HPDE6-E6E7 (cell line): ENCODE results near the gene ZNF354C.

Experiments
- DNase-seq: peaks from one replicate; pipeline ENCODE4 v3.0.0; 2011; ENCODE audit warnings: missing footprints; ENCODE audit errors: extremely low spot score

The ZNF354C gene

DNA sequence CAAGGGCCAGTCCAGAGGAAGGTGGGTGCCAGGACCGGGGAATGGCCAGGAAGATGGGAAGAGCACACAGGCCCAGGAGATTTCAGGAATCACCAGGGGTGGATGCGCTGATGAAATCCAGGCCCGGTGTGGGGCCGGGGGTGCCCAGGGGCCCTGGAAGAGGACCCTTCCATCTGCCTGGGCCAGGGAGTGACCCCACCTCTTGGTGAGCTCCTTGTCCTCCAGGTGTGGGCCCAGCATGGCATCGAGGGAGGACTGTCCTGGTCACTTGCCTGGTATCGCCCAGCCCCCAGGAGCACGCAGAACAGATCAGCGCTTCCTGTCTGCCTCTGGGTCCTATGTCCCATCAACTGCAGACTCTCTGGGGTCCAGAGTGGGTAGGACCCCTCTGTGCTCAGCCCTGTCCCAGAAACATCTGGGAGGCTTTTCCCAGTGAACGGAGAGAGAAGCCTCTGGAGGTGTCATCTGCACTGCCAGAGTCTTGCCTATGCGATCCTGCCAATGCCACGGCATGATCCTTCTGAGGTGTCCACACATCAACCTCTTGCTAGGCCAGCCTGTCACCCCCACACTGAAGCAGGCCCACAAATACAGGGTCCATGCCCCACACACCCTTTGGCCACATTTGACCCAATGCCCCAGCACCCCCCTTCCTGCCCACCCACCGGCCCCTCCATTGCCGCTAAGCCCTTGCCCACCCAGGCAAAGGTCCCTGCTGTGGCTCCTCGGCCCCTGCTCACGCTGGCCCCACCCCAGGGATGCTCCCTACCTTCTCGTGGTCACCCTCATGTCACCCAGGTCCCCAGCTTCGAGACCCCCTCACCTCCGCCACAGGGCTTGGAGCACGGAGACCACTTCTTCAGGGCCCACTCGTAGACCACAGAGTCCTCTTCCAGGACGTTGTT is 67.2 kb downstream of the ZNF354C start:
- no peak for DNase-seq

DNA sequence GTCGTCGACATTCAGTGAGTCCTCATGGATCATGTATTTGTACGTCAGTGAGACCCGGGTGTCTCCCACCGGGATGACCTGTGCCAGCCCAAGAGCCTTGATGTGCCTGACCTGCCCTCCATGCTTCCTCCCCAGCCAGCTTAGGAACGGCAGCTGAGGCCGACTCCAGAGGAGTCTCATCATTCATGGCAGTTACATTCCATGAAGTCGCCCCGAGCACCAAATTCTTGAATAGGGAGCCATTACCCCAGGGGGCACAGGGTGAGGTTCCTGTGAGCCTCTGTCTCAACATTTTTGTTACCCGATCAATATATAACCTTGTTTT is 67.8 kb downstream of the ZNF354C start:
- no peak for DNase-seq

DNA sequence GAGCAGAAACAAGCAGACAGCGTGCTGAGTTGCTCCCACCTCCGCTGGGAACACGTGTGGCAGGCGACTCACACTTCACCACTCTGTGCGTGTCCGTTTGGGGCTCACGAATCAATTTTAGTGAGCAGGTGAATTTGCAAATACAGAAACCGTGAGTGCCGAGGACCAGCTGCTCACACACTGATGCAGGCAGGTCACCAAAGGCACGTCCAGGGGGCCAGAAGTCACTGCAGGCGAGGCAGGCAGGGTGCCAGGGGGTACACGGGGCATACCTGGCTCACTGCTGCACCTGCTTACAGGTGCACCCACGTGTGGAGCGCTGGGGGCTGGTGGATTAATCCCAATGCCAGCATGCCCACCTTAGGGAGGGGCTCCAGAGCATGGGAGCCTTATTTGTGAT is 68.8 kb downstream of the ZNF354C start:
- no peak for DNase-seq

DNA sequence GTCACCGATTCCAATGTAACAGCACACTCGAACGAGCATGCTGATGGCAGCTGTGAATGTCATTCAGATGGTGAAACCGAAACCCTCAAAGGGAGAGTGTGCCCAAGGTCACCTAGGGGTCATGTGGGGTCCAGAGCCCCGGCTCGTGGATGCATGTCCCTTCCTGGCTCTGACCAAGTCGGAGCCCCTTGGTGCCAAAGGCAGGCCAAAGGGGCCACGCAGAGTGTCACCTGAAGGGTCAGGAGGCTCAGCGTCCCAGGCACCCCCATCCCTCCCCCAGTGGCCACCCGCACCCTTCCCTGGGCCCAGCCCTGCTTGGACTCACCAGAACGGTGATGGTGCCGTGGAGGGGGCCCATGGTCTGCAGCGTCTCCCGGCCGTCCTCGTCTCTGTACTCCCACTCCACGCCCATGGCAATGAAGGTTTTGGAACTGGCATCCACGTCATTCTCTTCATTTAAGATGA is 69.5 kb downstream of the ZNF354C start:
- DNase-seq = no peak

DNA sequence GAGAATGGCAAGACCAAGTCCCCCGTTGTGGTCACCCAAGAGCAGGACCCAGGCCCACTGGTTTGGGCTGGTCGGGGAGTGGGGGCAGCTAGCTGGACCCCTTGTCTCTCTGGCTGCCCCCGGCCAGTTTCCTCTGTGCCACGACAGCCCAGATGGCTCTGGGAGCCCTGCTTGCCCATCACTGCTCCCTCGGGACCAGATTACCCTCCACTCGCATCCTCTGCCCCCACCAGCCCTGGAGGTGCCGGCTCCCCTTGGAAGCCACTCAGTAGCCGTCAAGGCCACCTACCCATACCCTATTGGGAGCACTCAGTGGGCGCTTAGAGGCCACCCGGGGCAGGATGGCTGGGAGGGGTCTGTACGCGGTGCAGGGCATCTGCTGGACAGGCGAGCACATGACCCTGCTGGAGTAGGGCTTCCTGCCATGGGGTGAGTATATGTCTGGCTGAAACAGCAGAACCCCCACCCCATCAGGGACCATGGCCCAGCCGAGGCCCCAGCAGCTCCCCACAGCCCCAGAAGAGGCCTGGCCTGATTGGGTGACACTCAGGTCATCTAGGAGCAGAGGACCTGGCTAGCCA is 70.0 kb downstream of the ZNF354C start:
- DNase-seq = no peak

DNA sequence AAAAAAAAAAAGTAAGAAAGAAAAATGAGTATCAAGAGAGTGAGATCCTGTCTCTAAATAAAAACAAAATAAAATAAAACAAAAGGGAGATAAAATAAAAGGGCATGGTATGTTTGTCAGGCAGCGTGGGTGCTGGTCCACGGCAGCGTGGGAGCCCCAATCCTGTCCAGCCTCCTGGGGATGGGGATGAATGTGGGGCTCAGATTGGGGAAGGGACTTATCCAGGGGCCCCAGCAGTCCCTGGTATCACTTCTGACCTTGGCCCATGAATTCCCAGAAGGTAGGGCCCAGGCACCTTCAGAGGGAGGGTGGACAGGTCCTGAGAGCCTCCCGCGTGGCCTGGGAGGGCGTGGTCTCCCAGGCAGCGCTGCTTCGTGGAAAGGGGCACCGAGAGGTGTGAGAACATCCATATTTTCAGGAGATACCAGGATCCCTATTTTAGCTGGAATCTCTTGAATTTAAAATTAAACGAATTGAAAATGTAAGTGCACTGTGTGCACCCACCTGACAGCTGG is 71.2 kb downstream of the ZNF354C start:
- no peak for DNase-seq

DNA sequence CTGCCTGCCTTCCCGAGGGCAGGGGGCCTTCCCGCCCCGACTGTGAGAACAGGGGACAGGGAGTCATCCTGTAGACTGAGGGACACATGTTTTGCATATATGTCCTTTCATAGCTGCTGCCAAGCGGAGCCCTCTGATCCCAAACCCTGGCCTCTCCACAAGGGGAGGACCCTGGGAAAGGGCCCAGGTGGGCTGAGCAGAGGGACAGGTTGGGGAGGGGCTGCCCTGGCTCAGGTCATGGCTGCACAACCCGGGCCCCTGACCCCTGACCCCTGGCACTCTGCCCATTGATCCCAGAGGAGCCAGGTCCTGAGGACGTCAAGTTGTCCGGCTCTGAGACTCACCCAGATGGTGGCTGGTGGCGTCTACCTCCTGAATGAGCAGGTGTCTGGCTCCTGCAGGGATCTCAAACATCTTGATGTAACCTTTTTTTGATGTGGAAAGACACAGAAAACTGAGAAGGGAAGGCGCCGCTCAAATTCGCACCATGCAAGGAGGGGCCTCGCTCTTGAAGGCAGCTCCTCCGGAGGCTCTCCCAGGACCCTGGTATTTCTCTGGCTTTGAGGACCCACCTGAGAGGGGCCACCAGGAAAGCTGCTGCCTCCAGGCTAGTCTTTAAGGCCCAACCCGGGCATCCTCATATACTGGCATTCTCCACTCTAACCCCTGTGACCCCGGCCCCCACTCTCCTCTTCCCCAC is 71.9 kb downstream of the ZNF354C start:
- DNase-seq = no peak

DNA sequence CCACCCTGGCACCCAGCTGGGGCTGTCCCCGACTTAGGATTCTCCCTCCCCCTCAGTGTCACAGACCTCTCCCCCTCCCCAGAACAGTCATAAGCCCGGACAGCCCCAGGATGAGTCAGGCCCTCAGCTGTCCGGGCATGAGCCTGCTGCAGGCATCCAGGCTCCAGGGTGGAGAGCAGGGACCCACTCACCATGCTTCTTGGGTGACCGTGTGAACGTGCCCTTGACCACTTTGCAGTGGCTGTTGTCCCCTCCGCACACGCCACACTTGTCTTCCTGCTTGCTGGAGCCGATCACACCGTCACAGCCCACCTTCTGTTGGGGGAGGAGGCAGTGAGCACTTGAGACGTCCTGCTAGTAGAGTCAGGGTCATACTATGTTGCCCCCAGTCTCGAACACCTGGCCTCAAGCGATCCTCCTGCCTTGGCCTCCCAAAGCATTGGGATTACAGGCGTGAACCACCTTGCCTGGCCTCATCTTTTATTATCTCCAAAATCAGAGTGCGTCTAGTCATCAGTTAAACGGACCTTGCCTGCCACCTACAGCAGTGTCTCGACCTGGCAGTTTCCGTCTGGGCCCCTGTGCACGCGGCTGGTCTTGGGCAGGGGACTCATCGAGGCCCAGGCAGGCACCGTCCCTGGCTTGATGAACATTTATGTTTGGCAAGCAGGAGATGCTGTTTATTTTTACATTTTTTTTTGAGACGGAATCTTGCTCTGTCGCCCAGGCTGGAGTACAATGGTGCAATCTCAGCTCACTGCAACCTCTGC is 72.6 kb downstream of the ZNF354C start:
- DNase-seq = no peak
